H1 (cell line): ENCODE results near the gene RNF111. TPM values are rescaled to one million over a fixed set of nuclear protein-coding genes. Genes with fewer than 3 reads are reported as not detected.

ENCODE experiments used
- EP300 ChIP-seq, 2 experiments: IDR thresholded peaks; 1 replicate in 1 of 2; 2 replicates in 1 of 2; pipeline ENCODE4 v1.6.1; 2011 to 2012; ENCODE audit warnings: low read depth in 2 of 2, low read length in 2 of 2, mild to moderate bottlenecking in 2 of 2, borderline replicate concordance in 1 of 2, inconsistent platforms in 1 of 2, moderate library complexity in 1 of 2
- polyA plus RNA-seq, 7 experiments: library from polyadenylated mRNA; depleted of rRNA in 3 of 7; stranded (reverse) in 5 of 7; unstranded in 2 of 7; fragments of >200 nt in 5 of 7; fragments of 200-250 nt in 2 of 7; gene quantifications; 1 replicate in 5 of 7; 2 replicates in 1 of 7; 4 replicates in 1 of 7; pipeline versions ENCODE4 v1.2.1 to v1.2.3, GENCODE V29; 2011 to 2013; ENCODE audit warnings: missing spikeins in 2 of 7, mixed read lengths in 2 of 7
- total RNA-seq: library from RNA; stranded (reverse); fragmentation: NEBNext Ultra II Directional; extraction: Animal tissue kit (Norgen Biotek cat#: 25700); gene quantifications from 2 replicates; pipeline ENCODE4 v1.2.1, GENCODE V29; 2021

The RNF111 gene
- total and polyA plus RNA-seq, 2 of the 8 experiments (the other 6 are each of a cell fraction or from before 2014, with no cell fraction given) = 18.5 to 26.6 TPM

- no peak for TF ChIP-seq EP300 (IDR thresholded peaks at IDR 0.05; ENCODE audit: borderline replicate concordance in 1 of 2, low read depth in 2 of 2, low read length in 2 of 2)
Measured at GRCh38 chr15:59069430-59069829, 82.0 kb downstream of the RNF111 start (continued).
